GM23338 (cell line): Measurements from ENCODE around the gene PRM3. TPM values are rescaled to one million over a fixed set of nuclear protein-coding genes. Genes with fewer than 3 reads are reported as not detected.

ENCODE experiments used
- ATAC-seq: fragments of 200-7000 bp; cut with Tn5 transposase; 3 replicates; pipeline ENCODE4 v1.9.1; 2020
- DNase-seq: peaks from one replicate; pipeline ENCODE4 v3.0.0-alpha.2; 2015; ENCODE audit warnings: low spot score
- H2AFZ ChIP-seq: fragments of 200-600 bp; sonication (generic); 2 replicates; pipeline ENCODE4 v1.8.0; 2016; ENCODE audit warnings: antibody characterized with exemption, mild to moderate bottlenecking, moderate library complexity
- H3F3A ChIP-seq: fragments of 200-600 bp; sonication (generic); replicated peaks from 2 replicates; pipeline ENCODE4 v1.8.0; 2017; ENCODE audit warnings: antibody characterized with exemption, mixed run types, low read depth
- H3K27ac ChIP-seq: fragments of 200-600 bp; sonication (generic); 2 replicates; pipeline ENCODE4 v1.6.1; 2016; ENCODE audit warnings: low read depth
- H3K27me3 ChIP-seq: fragments of 200-600 bp; sonication (generic); 2 replicates; pipeline ENCODE4 v1.8.0; 2016; ENCODE audit warnings: mild to moderate bottlenecking, mixed run types, moderate library complexity; ENCODE audit not compliant: insufficient read depth
- H3K36me3 ChIP-seq: fragments of 200-600 bp; sonication (generic); 2 replicates; pipeline ENCODE4 v1.8.0; 2016; ENCODE audit warnings: mild to moderate bottlenecking; ENCODE audit not compliant: insufficient read depth
- H3K4me1 ChIP-seq: fragments of 200-600 bp; sonication (generic); 2 replicates; pipeline ENCODE4 v1.8.0; 2016; ENCODE audit warnings: mild to moderate bottlenecking, moderate library complexity; ENCODE audit not compliant: insufficient read depth
- H3K4me2 ChIP-seq: fragments of 200-600 bp; sonication (generic); 2 replicates; pipeline ENCODE4 v1.7.1; 2017; ENCODE audit warnings: mixed run types
- H3K4me3 ChIP-seq: fragments of 200-600 bp; sonication (generic); 2 replicates; pipeline ENCODE4 v1.6.1; 2016; ENCODE audit warnings: mixed run types
- H3K79me2 ChIP-seq: fragments of 200-600 bp; sonication (generic); replicated peaks from 2 replicates; pipeline ENCODE4 v1.8.0; 2017; ENCODE audit warnings: mild to moderate bottlenecking; ENCODE audit not compliant: insufficient read depth
- H3K9me2 ChIP-seq: fragments of 200-600 bp; sonication (generic); 2 replicates; pipeline ENCODE4 v1.8.0; 2017; ENCODE audit not compliant: insufficient read depth
- H4K20me1 ChIP-seq: fragments of 200-600 bp; sonication (generic); replicated peaks from 2 replicates; pipeline ENCODE4 v1.8.0; 2017; ENCODE audit warnings: mild to moderate bottlenecking; ENCODE audit not compliant: insufficient read depth
- H3K27ac Mint-ChIP-seq: 2 replicates; pipeline ENCODE4 v1.8.0; 2020; ENCODE audit warnings: inconsistent platforms, mild to moderate bottlenecking, moderate library complexity, mixed read lengths
- H3K27me3 Mint-ChIP-seq: 3 replicates; pipeline ENCODE4 v1.8.0; 2022; ENCODE audit warnings: low read depth, mild to moderate bottlenecking, moderate library complexity, mixed read lengths, inconsistent platforms; ENCODE audit not compliant: insufficient read depth, poor library complexity
- H3K36me3 Mint-ChIP-seq: 3 replicates; pipeline ENCODE4 v1.8.0; 2021; ENCODE audit warnings: low read depth, mild to moderate bottlenecking, inconsistent platforms, moderate library complexity, mixed read lengths
- H3K4me1 Mint-ChIP-seq: 3 replicates; pipeline ENCODE4 v1.8.0; 2020; ENCODE audit warnings: mild to moderate bottlenecking, inconsistent platforms, mixed read lengths
- H3K4me3 Mint-ChIP-seq: 3 replicates; pipeline ENCODE4 v1.8.0; 2021; ENCODE audit warnings: moderate library complexity, mild to moderate bottlenecking, inconsistent platforms, mixed read lengths
- H3K9me3 Mint-ChIP-seq: 3 replicates; pipeline ENCODE4 v1.8.0; 2020; ENCODE audit warnings: moderate library complexity, mild to moderate bottlenecking, inconsistent platforms, mixed read lengths
- CTCF ChIP-seq, 2 experiments: fragments of 200-600 bp in 1 of 2; sonication (generic) in 1 of 2; conservative IDR thresholded peaks; 2 replicates each; pipeline versions ENCODE4 v1.5.1 to v1.6.1; 2016 to 2017; ENCODE audit warnings: antibody characterized with exemption in 2 of 2, low read depth in 2 of 2, mild to moderate bottlenecking in 2 of 2, moderate library complexity in 1 of 2
- ETS1 ChIP-seq: IDR thresholded peaks from 2 replicates; pipeline ENCODE4 v1.6.1; 2016; ENCODE audit warnings: antibody characterized with exemption
- EZH2 ChIP-seq: fragments of 200-600 bp; sonication (generic); IDR thresholded peaks from one replicate; pipeline ENCODE4 v1.8.0; 2017; ENCODE audit warnings: antibody characterized with exemption, mild to moderate bottlenecking, low read depth; ENCODE audit not compliant: unreplicated experiment
- EZH2phosphoT487 ChIP-seq: fragments of 200-600 bp; sonication (generic); IDR thresholded peaks from one replicate; pipeline ENCODE4 v1.8.1; 2018; ENCODE audit warnings: antibody characterized with exemption; ENCODE audit not compliant: unreplicated experiment
- JUNB ChIP-seq: IDR thresholded peaks from one replicate; pipeline ENCODE4 v1.6.1; 2016; ENCODE audit warnings: antibody characterized with exemption; ENCODE audit not compliant: unreplicated experiment
- NANOG ChIP-seq: IDR thresholded peaks from 2 replicates; pipeline ENCODE4 v1.6.1; 2016; ENCODE audit warnings: antibody characterized with exemption, borderline replicate concordance
- POLR2AphosphoS5 ChIP-seq: IDR thresholded peaks from 2 replicates; pipeline ENCODE4 v1.6.1; 2016; ENCODE audit warnings: antibody characterized with exemption, low read depth
- REST ChIP-seq: IDR thresholded peaks from one replicate; pipeline ENCODE4 v1.6.1; 2018; ENCODE audit warnings: antibody characterized with exemption; ENCODE audit not compliant: unreplicated experiment
- STAT1 ChIP-seq: IDR thresholded peaks from one replicate; pipeline ENCODE4 v1.6.1; 2016; ENCODE audit warnings: antibody characterized with exemption; ENCODE audit not compliant: unreplicated experiment
- ZNF331 ChIP-seq: fragments of 250-450 bp; sonication (Bioruptor Pico); IDR thresholded peaks from 2 replicates; pipeline ENCODE4 v1.5.0; 2020; ENCODE audit warnings: low read depth, mild to moderate bottlenecking, moderate library complexity
- polyA plus RNA-seq: library from polyadenylated mRNA; unstranded; fragments of >200 nt; fragmentation: Nextera tagmentation; extraction: Ambion mirVana; gene quantifications from 2 replicates; pipeline ENCODE4 v1.2.1, GENCODE V29; 2016
- total RNA-seq: library from RNA; depleted of rRNA; stranded (reverse); fragments of >200 nt; shearing (Covaris generic); gene quantifications from 2 replicates; pipeline ENCODE4 v1.2.3, GENCODE V29; 2014

The PRM3 gene
- total and polyA plus RNA-seq, 2 experiments from 2014 or later, result not detected

GRCh38 chr16:11310634-11310977 is 37.2 kb upstream of the PRM3 start:
- Histone ChIP-seq H3F3A (peaks cover 30% of the 10 kb centered on the region), H4K20me1 (no peaks in the 10 kb centered on the region), H3K9me2 (no peaks in the 10 kb centered on the region; the same call in 1 of the 2 replicates), H3K27ac (no peak overlapping the region), H3K36me3 (no peaks in the 10 kb centered on the region; the same call in 1 of the 2 replicates), H2AFZ (no peak overlapping the region), H3K79me2 (no peaks in the 10 kb centered on the region), H3K4me3 (no peak overlapping the region), H3K27me3 (no peaks in the 10 kb centered on the region), H3K4me1 (peaks cover 36% of the 10 kb centered on the region), H3K4me2 (no peak overlapping the region)
- TF ChIP-seq REST (no peak), ETS1 (no peak), POLR2AphosphoS5 (no peak), STAT1 (no peak), EZH2phosphoT487 (no peak), JUNB (no peak), ZNF331 (CRISPR knock-in tag) (no peak), CTCF (conservative IDR thresholded peaks at IDR 0.05; ENCODE audit: low read depth in 2 of 2) (no peak), EZH2 (no peak), NANOG (no peak)
- ATAC-seq (no peak), DNase-seq (no peak)
- H3K4me3 Mint-ChIP-seq, result no peak overlapping the region
- peaks cover 40% of the 10 kb centered on the region for H3K4me1 Mint-ChIP-seq
- 0 out of 3 replicates have a peak, but pooled peaks cover 2% of the 10 kb centered on the region for H3K9me3 Mint-ChIP-seq
- no peak overlapping the region for H3K27ac Mint-ChIP-seq
- H3K36me3 Mint-ChIP-seq, result no peaks in the 10 kb centered on the region; the same call in 2 of the 3 replicates
- H3K27me3 Mint-ChIP-seq, result peaks cover 12% of the 10 kb centered on the region
